Psoas muscle (tissue), 8 donors: Measurements from ENCODE around the gene AGPAT3. TPM values are rescaled to one million over a fixed set of nuclear protein-coding genes. Genes with fewer than 3 reads are reported as not detected.

Experiments
- ATAC-seq, 4 donors: fragments of 200-7000 bp; cut with Tn5 transposase; one replicate each; pipeline ENCODE4 v1.9.1; 2020; ENCODE audit warnings: moderate library complexity in 3 of 4, mild to moderate bottlenecking in 2 of 4
- DNase-seq, 2 donors: peaks; one replicate each; pipeline ENCODE4 v3.0.0-alpha.2; 2020
- H3K27ac ChIP-seq: fragments of 200-600 bp; one replicate; pipeline ENCODE4 v1.8.0; 2022
- H3K27me3 ChIP-seq, 3 donors: fragments of 200-600 bp in 1 of 3; one replicate each; pipeline versions ENCODE4 v1.6.1 to v1.8.0; 2013 to 2022; ENCODE audit warnings: low read length in 2 of 3, mild to moderate bottlenecking in 2 of 3, moderate library complexity in 1 of 3; ENCODE audit not compliant: insufficient read depth in 3 of 3
- H3K36me3 ChIP-seq, 2 donors: fragments of 200-600 bp in 1 of 2; one replicate each; pipeline versions ENCODE4 v1.6.1 to v1.8.0; 2013 to 2022; ENCODE audit warnings: low read depth in 1 of 2, mild to moderate bottlenecking in 1 of 2, moderate library complexity in 1 of 2; ENCODE audit not compliant: insufficient read depth in 1 of 2
- H3K4me1 ChIP-seq: fragments of 200-600 bp; one replicate; pipeline ENCODE4 v1.8.0; 2022
- H3K4me3 ChIP-seq: fragments of 200-600 bp; one replicate; pipeline ENCODE4 v1.8.0; 2022; ENCODE audit warnings: mild to moderate bottlenecking
- H3K9me3 ChIP-seq: fragments of 200-600 bp; one replicate; pipeline ENCODE4 v1.8.0; 2022
- WGBS, 3 donors: extraction: QIAGEN DNeasy Blood & Tissue Kit; methylation state at CpG; one replicate each; pipeline versions ENCODE4 v1.1.6 to v1.1.7; 2013; 5-methylcytosine and 5-hydroxymethylcytosine counted together
- intact Hi-C, 2 donors: fragments of 100-400 bp; cut with DNase I; formaldehyde crosslinking; loops; one replicate each; pipeline versions ENCODE4 v1.11.0 to v1.14.2; 2022
- polyA plus RNA-seq, 3 donors: library from polyadenylated mRNA; stranded (reverse); fragments of 200-250 nt; gene quantifications; one replicate each; pipeline ENCODE4 v1.2.3, GENCODE V29; 2013
- total RNA-seq, 4 donors: library from RNA; stranded (reverse); fragmentation: NEBNext Ultra II Directional in 2 of 4; extraction: Animal tissue kit (Norgen Biotek cat#: 25700) in 2 of 4; gene quantifications; one replicate each; pipeline versions ENCODE4 v1.2.1 to v1.2.4, GENCODE V29; 2021 to 2023
- TF ChIP-seq, protein P1 (sequence below): fragments of 200-600 bp; IDR thresholded peaks from one replicate; pipeline ENCODE4 v1.8.0; 2022; ENCODE audit warnings: antibody characterized with exemption
- donor health status: healthy with polysubstance abuse.
- donor health status: DM: no; HTN: no; CAD: no; lungs with moderate emphysema.
- donor health status: Bipolar disorder and iron deficiency.
- donor health status: healthy.
- donor health status: DM: yes; HTN: yes; CAD: no.
- donor health status: DM: no; HTN: no; CAD: no.
- donor health status: DM: no; HTN: no; CAD: no.
- donor health status: DM: yes; HTN: yes; CAD: no.

Gene AGPAT3
- total and polyA plus RNA-seq, 7 donors: 28.4 to 117 (median 50.7) TPM

DNA sequence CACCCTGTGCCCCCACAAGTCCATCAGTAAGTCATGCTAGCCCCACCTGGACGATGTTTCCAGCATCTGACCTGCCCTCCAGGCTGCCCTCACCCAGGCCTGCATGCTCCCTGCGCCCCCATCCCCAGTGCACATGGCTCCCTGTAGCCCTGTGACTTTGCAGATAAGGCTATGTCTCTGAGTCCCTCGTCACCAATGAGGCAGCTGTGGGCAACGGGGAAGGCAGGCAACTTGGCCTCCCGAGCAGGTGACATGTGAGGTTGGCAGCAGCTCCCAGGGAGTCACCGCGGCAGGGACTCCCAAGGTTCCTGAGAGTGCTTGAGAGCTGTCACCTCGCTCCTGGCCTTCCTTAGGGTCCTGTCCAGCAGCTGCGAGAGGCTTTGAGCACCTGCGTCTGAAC is 32.4 kb upstream of the AGPAT3 start:
- intact Hi-C loops: no loop called here
- Histone ChIP-seq H3K27ac (no peak overlapping the region), H3K36me3 (no peaks in the 10 kb centered on the region), H3K9me3 (no peaks in the 10 kb centered on the region), H3K4me3 (no peak overlapping the region), H3K4me1 (no peaks in the 10 kb centered on the region), H3K27me3 (peaks cover 0 to 9% (median 6%) of the 10 kb centered on the region in 3 donors)
- 86 to 91% (median 89%) methylated on average over 10 of the region's 10 CpGs for WGBS, 3 donors
- ATAC-seq (no peak), DNase-seq (no peak)
- TF ChIP-seq, protein P1, sequence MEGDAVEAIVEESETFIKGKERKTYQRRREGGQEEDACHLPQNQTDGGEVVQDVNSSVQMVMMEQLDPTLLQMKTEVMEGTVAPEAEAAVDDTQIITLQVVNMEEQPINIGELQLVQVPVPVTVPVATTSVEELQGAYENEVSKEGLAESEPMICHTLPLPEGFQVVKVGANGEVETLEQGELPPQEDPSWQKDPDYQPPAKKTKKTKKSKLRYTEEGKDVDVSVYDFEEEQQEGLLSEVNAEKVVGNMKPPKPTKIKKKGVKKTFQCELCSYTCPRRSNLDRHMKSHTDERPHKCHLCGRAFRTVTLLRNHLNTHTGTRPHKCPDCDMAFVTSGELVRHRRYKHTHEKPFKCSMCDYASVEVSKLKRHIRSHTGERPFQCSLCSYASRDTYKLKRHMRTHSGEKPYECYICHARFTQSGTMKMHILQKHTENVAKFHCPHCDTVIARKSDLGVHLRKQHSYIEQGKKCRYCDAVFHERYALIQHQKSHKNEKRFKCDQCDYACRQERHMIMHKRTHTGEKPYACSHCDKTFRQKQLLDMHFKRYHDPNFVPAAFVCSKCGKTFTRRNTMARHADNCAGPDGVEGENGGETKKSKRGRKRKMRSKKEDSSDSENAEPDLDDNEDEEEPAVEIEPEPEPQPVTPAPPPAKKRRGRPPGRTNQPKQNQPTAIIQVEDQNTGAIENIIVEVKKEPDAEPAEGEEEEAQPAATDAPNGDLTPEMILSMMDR: no peak

DNA sequence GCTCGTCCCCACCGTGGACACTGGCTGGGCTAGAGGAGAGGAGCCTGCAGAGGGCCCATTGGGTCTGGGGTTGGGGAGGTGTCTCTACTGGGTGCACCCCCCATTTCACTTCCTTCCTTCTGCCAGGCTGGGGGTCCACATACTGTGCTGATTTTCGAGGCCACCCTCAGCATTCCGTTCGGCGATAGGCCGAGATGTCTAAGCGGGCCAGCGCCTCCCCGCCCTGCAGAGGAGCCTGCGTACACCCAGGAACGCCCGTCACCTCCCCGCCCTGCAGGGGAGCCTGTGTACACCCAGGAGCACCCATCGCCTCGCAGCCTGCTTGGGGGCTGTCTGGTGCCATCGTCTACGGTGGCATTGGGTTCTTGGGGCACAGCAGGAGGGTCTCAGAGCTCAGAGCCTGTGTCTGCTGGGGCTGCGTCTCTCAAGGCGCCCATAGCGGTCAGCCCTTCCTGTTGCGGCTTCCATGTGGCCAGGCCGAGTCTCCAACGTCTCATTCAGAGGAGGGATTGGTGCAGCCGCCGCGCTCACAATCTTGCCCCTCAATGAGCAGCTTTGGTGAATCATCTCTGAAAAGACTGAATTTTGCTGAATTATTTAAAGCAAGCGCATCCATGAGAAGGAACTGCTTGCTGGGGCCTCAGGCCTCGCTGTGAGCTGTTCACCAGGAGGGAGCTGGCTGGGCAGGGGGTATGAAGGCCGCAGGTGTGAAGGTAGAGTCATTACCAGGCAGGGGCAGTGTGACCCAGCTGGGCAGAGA is 30.7 kb upstream of the AGPAT3 start:
- Histone ChIP-seq H3K4me3 (no peak overlapping the region), H3K4me1 (no peaks in the 10 kb centered on the region), H3K27me3 (peaks cover 0 to 9% (median 6%) of the 10 kb centered on the region in 3 donors), H3K27ac (no peak overlapping the region), H3K9me3 (no peaks in the 10 kb centered on the region), H3K36me3 (no peaks in the 10 kb centered on the region)
- intact Hi-C loops: no loop called here
- ATAC-seq (no peak), DNase-seq (no peak)
- TF ChIP-seq, protein P1: no peak
- WGBS, 3 donors: 89 to 93% (median 91%) methylated on average over 30 of the region's 30 CpGs

DNA sequence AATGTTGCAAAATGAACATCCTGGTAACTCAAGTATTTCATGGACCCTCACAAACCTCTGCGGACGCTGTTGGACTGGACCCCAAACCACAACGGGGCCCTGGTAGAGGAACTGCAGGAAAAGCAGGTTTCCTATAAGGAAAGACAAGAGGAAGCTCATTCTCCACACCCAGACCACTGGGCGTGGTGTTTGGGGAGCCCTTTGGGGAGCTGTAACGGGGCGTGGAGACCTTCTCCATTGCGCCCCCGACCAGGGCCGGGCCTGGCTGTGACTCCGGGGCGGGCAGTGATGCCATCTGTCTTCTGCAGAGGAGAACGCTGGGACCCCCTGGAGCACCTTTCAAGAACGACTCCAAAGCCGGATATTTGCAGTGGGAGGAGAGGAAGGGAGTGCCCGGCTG is 30.0 kb upstream of the AGPAT3 start:
- no peak overlapping the region for H3K27ac ChIP-seq
- H3K9me3 ChIP-seq: no peaks in the 10 kb centered on the region
- ATAC-seq (no peak), DNase-seq (no peak)
- intact Hi-C loops: no loop called here
- no peak overlapping the region for H3K4me3 ChIP-seq
- 54 to 76% (median 59%) methylated on average over 15 of the region's 15 CpGs for WGBS, 3 donors
- TF ChIP-seq, protein P1: no peak
- H3K36me3 ChIP-seq: no peaks in the 10 kb centered on the region
- peaks cover 0 to 9% (median 6%) of the 10 kb centered on the region in 3 donors for H3K27me3 ChIP-seq
- H3K4me1 ChIP-seq: no peaks in the 10 kb centered on the region

DNA sequence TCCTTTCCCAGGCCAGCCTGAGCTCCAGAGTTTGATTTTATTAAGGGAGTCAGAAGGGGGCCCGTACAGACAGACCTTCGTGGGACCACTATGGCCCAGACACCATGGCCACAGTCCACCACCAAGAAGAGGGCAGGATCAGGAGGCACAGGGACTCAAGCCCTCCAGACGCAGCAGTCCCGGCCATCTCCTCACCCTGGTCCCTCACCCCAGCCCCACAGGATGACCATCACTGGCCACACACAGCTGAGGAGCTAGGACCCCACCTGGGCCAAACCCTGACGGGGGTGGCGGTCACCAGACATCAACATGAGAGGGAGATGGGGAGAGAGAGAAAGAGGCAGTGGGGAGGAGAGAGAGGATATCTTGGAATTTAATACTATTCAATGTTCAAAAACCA is 29.2 kb upstream of the AGPAT3 start:
- Histone ChIP-seq H3K4me3 (no peak overlapping the region), H3K27me3 (peaks cover 0 to 9% (median 3%) of the 10 kb centered on the region in 3 donors), H3K27ac (no peak overlapping the region), H3K4me1 (no peaks in the 10 kb centered on the region), H3K9me3 (no peaks in the 10 kb centered on the region), H3K36me3 (no peaks in the 10 kb centered on the region)
- DNase-seq (no peak), ATAC-seq (no peak)
- intact Hi-C loops: no loop called here
- 87 to 97% (median 90%) methylated on average over 6 of the region's 6 CpGs for WGBS, 3 donors
- TF ChIP-seq, protein P1: no peak

DNA sequence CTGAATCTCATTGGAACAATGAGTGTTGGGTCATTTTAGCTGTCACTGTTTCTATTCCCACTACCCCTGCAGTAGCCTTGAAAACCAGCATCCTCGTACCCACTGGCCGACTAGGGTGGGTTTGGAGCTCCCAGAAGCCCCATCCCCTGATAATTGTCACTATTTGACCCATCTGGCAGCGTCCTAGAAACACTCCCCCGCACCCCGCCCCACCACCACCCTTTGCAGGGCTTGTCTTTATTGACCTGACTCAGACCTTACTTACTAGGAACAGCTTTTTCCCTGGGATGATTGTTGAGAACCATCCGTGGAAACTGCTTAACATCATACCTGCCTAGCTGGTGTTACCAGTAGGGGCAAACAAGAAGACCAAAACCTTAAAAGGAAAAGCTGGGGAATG is 28.4 kb upstream of the AGPAT3 start:
- no peak overlapping the region for H3K4me3 ChIP-seq
- H3K4me1 ChIP-seq: no peaks in the 10 kb centered on the region
- H3K27me3 ChIP-seq: peaks cover 0 to 9% (median 3%) of the 10 kb centered on the region in 3 donors
- ATAC-seq (no peak), DNase-seq (no peak)
- 81 to 90% (median 83%) methylated on average over 6 of the region's 6 CpGs for WGBS, 3 donors
- TF ChIP-seq, protein P1: no peak
- no peak overlapping the region for H3K27ac ChIP-seq
- intact Hi-C loops: no loop called here
- no peaks in the 10 kb centered on the region for H3K36me3 ChIP-seq
- H3K9me3 ChIP-seq: no peaks in the 10 kb centered on the region
